Inferior parietal cortex (tissue), 1 donor: Measurements from ENCODE around the gene ONECUT1.

ENCODE experiments used
- DNase-seq: peaks from one replicate; pipeline ENCODE4 v3.0.0-alpha.2; 2016; ENCODE audit errors: extremely low spot score

ONECUT1 gene

DNA sequence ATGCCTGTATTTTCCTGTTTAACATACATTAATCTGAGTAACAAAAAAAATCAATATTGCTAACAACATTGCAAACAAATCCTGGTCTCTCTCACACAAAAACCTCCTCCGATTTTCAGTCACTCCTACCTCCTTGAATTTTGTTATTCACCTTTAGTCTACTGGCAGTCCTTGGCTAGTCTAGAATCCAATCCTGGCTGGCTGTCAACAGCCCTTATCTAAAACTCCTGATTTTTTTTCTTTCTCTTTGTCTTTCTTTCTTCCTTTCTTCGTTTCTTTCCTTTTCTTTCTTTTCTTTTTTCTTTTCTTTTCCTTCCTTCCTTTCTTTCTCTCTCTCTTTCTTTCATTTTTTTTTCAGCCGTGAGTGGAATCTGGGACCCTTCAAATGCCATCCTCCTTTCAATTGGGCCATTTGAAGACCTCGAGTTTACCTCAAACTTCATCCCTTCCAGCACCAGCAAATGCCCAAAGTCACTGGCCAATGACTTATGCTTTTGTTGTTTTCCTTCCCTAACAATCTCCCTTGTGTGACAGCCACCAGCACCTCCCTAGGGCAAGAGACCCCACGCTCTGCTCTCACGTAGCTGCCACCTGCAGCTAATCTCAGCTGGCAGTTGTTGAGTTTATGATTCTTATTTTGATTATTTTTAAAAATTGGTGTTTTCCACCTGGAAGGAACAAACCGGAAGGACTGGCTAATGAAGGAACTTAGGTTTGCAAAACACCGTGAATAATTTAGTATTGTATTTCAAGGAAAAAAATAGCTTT lies 6.8 kb upstream of the ONECUT1 start:
- DNase-seq = no peak

GRCh38 chr15:52796228-52796521 lies 6.0 kb upstream of the ONECUT1 start:
- DNase-seq = no peak

- DNase-seq = no peak
Measured at GRCh38 chr15:52795464-52796227, 5.5 kb upstream of the ONECUT1 start.

GRCh38 chr15:52794665-52795463 lies 4.7 kb upstream of the ONECUT1 start:
- no peak for DNase-seq

DNA sequence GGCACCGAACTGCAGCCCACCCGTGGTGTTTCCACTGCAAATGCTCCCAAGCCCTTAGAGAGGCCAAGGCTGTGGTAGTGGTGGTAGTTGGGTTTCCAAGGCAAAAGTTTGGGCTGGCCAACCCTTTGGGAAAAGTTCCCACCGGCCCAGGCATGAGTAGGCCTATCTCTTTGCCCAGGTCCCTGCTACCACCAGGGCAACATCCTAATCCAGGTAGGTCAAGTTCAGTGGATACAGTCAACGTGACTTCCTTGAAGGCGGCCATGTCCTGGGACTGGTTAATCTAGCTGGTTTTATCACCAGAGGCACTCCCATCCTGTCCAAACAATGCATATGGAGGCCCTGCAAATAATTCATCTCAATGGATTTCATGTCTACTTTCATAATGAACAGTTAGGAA lies 1.6 kb upstream of the ONECUT1 start:
- DNase-seq = no peak

- no peak for DNase-seq
Measured at GRCh38 chr15:52790941-52791751, 1.0 kb upstream of the ONECUT1 start.

GRCh38 chr15:52789601-52790168 lies 451 bp downstream of the ONECUT1 start:
- no peak for DNase-seq

GRCh38 chr15:52789008-52789600 lies 1.0 kb downstream of the ONECUT1 start:
- DNase-seq = no peak

- no peak for DNase-seq
Measured at GRCh38 chr15:52788099-52788986, 1.8 kb downstream of the ONECUT1 start.

- DNase-seq = no peak
Measured at GRCh38 chr15:52787549-52788098, 2.5 kb downstream of the ONECUT1 start.

- DNase-seq = no peak
Measured at GRCh38 chr15:52787123-52787503, 3.0 kb downstream of the ONECUT1 start.

DNA sequence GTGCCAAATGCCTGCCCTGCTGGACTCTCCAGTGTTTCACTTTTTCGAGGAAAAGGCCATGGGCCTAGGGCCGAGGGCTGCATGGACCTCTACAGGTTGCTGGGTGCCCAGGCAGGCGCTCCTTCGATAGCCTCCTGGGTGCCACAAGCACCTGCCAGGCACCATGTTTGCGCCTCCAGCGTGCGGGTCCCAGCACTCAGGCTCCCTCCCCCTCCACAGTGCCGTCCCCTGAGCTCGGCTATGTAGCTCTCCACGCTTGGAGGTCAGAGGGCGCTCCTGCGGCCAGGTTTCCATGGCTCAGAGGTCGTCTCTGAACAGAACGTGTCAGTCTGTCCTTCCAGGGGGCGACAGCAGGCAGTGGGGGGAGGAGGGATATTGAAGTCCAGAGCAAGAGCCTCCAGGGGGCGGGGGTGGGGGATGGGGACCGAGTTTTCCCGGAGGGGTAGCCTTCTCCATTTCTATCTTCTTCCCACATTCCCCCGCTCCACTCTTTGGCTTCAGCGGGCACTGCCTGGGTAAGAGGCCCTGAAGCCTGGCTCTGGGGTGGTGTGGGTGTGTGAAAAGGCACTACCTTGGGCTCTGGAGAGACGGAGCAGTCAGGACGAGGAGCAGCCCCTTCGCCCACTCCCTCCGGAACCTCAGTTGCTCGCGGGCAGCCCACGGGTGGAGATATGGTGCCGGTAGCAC lies 3.6 kb downstream of the ONECUT1 start:
- no peak for DNase-seq

GRCh38 chr15:52785672-52786406 lies 4.3 kb downstream of the ONECUT1 start:
- no peak for DNase-seq

DNA sequence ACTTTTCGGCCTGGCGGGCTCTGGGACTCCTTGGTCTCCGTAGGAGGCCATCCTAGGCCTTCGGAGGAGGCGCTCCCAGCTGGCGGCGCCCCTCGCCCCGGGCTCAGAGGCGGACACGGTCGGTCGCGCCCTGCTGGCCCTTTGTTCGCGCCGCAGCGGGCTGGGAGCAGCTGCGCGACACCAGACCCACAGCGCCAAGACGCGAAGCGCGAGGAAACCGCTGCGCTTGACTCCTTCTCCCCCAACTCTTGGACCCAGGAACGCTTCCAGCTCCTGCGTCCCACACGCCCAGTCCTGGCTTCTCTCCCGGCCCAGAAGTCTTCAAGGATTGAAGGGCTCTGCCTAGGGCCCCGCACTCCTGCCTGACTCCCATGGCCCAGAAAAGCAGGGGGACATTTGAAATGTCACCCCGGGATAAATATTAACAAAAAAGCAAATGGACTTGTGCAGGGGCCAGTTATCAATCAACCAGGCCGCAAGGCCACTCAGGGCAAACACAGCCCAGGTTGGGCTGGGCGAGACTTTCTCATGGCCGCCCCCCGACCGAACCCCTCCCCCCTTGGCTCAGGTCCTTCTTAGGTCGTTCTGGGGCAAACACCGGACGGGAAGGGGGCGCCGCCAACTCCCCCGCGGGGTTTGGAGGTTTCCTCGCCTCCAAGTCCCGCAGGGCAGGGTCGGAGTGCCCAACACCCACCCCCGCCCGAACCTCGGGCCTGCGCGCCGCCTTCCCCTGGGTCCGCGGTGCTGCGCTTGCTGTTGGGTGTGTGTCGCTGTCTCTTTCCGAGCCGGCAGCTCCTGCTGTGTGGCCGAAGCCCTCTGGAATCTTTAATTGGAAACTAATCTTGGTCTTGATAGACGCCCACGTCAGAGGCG lies 5.1 kb downstream of the ONECUT1 start:
- DNase-seq = no peak

DNA sequence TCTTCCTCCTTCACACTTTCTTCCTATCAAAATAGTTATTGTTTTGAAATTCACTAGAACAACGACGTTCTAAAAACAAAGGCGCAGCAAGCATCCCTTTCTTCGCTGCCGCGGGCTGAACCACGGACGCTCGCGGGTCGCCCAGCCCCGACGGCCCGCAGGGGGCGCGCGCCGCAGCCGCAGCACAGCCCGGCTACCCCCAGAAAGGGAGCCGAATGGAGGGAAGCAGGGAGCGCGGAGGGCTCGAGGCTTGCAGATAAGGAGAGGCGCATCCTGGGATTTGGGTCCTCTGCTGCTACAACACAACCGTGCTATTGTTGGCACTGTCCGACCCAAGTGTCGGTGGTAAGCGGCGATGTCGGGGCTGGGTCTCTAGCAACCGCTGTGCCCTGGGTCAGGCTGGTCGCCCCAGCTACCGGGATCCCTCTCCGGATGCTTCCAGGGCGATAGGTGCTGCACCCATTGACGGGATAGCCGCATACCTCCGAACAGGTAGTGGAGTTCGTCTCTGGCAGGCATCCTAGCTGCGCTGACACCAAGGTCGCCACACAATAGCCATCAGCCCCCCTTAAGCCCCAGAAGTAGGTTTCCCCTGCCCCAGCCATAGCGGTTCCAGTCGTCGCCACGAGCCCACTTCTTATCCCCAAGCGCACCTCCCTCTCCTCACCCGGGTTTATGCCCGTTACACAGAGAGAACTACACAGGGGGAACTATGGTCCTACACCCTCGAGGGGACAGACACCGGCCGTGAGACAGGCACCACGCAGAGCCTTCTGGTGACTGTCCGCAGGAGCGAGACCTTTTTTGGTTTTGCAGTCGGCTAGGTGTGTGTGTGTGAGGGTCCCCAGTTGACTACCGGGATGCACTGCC lies 6.0 kb downstream of the ONECUT1 start:
- no peak for DNase-seq

DNA sequence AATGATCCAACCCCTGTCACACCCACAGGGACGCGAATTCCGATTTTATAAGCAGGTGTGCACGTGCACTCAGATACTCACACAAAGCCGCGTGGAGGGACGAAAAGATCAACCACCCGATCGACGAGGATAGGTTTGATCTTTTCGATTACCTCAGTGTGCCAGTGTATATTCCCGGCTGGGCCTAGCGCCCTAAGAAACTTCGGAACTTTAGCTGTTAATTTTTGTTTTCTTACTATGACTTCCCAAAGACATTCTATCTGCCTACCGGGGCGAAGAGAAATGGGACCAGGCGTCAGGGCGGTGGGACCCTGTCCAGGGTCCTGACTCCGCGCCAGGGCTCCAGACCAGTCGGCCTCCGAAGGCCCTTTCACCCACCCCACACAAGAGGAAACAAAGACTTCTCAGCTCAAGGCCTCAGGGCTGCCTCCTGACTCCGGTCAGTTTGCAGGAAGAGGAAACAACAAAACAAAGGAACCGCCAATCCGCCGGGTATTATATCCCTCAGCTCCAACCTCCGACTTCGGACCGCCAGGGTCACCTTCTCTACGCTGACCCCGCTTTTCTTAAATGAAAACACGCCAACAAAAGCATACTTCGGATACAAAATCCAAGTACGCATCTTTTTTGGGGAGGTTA lies 6.8 kb downstream of the ONECUT1 start:
- DNase-seq = no peak
